ENCODE measurements around the gene SH2D3C.
A peak's percentile ranks its signal among the peaks of the same experiment; 100 is the strongest.
"Not testable (repeated sequence)": the region's sequence is repeated elsewhere in the genome, so short reads cannot be mapped to it uniquely, and the experiment has no call there.

SH2D3C gene

DNA sequence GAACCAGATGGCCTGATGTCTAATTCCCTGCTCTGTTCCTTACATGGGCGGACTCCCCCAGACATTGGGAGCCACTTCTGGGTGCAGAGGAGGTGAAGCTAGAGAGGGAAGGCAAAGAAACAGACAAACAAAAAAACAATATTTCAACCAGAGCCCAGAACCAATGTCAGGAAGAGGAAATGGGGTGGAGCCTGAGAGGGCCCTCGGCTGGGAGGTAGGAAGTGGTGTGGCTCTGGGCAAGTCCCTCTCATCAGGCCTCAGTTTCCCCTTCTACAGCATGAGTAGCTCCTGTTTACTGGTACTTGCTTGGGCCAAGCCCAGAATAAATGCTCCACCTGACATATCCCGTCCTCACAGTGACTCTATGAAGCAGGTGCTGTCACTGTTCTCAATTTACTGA is 11.1 kb downstream of the SH2D3C start:
- no peak for FAIRE-seq

DNA sequence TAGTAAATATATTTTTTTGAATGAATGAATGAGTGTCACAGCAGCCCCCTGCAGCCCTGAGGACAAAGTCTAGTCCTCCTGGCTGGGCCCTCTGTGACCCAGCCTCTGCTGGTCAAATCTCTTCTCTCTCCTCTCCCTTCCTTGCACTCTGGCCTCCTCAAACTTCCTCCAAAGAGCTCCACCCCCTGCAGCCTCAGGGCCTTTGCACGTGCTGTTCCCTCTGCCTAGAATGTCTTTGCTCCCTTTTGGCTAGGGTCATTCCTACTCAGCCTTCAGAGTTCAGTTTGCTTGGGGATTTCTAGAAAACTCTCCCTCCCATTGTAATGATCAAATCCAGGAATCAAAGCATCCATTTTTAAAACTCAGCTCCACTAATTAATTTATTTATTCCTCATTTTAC is 13.0 kb downstream of the SH2D3C start:
- FAIRE-seq: no peak

GRCh38 chr9:127763918-127764384 is 14.5 kb downstream of the SH2D3C start:
- no peak for FAIRE-seq

DNA sequence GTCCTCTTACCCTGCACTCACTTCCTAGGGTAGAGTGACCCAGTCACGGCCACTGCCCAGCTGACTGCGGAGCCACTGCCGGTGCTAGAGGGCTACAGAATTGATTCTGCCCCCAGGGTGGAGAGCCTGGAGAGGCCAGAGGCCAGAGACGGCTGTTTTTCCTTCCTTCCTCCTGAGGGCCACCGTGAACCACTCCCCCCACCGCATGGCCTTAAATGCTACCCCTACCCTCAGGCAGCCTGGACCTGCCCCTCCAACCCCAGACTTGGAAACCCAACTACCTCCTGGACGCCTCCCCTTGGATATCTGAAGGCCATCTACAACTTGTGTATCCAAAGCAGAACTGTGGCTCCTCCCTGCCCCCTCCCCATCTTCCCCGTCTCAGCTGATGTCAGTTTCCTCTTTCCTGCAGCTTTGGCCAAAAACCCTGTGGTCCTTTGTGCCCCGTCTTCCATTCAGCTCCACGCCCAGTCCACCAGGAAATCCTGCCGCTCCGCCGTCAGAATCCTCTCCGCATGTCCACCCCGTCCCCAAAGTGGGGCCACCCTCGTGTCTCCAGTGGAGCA is 16.3 kb downstream of the SH2D3C start:
- no peak for FAIRE-seq

DNA sequence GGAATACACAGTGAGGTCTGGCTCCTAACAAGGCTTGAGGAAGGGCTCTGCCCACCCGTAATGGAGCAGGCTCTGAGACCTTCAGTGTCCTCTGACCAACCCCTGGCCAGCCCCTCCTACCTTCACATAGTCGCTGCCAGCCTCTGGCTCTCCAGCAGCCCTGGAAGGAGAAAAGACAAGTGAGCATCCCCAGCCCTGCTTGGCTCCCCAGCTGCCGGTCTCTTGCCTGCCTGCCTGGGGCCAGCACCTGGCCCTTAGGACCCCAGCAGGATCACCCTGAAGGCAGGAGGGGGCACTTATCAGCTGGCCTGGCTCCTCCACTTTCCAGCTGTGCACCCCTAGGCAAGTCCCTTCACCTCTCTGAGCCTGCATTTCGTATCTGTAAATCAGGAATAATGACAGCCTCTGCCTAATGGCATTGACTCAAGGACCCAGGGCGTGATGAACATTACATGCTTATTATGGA is 16.9 kb downstream of the SH2D3C start:
- FAIRE-seq: no peak

GRCh38 chr9:127761061-127761460 is 17.4 kb downstream of the SH2D3C start:
- FAIRE-seq: no peak

DNA sequence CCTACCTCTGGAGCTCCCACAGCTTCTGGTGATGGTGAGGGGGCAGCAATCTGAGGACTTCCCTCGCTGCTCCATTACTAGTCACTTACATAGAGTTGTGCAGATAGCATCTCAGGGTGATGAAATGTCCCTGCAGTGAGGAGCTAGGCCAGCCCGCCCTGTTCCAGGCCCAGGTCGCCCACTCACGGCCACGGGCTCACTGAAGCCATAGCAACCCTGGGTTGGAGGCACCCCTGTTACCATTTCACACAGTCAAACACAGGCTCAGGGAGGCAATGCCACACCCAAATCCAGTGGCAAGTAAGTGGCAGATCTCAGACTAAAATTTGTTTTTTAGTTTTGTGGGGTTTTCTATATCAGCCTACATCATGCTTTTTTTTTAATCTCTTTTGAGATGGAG is 19.6 kb downstream of the SH2D3C start:
- no peak for FAIRE-seq

GRCh38 chr9:127756776-127757175 is 21.7 kb downstream of the SH2D3C start:
- not testable (repeated sequence) for FAIRE-seq

- no peak for FAIRE-seq
Observed at GRCh38 chr9:127756233-127756632, 22.2 kb downstream of the SH2D3C start.

- FAIRE-seq: no peak
Observed at GRCh38 chr9:127755061-127756060, 23.1 kb downstream of the SH2D3C start.

- FAIRE-seq: no peak
Observed at GRCh38 chr9:127754099-127755060, 24.1 kb downstream of the SH2D3C start.

- FAIRE-seq: no peak
Observed at GRCh38 chr9:127753622-127754021, 24.8 kb downstream of the SH2D3C start.

DNA sequence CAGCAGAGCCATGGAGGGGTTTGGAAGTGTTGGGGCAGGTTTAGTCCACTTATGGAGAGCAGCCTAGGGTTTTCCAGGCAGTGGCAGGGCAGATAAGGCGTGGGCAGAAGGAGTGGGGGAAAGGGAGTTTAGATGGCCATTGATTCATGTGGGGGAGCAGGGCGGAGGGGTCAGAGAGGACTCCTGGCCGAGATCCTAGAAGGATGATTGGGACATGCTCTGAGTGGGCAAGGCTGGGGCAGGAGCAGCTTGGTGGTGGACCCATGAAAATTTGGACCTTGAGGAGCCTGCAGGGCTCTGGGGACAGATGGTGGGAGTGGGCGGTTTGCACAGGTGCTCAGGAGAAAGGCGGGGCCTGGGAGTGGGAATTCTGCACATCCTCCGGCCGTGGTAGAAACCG is 25.3 kb downstream of the SH2D3C start:
- FAIRE-seq: no peak

GRCh38 chr9:127751269-127752054 is 27.0 kb downstream of the SH2D3C start:
- no peak for FAIRE-seq

- FAIRE-seq: no peak
Observed at GRCh38 chr9:127749090-127749787, 29.2 kb downstream of the SH2D3C start.

GRCh38 chr9:127746959-127747569 is 31.4 kb downstream of the SH2D3C start:
- no peak for FAIRE-seq

GRCh38 chr9:127744398-127745110 is 33.9 kb downstream of the SH2D3C start:
- FAIRE-seq: no peak

DNA sequence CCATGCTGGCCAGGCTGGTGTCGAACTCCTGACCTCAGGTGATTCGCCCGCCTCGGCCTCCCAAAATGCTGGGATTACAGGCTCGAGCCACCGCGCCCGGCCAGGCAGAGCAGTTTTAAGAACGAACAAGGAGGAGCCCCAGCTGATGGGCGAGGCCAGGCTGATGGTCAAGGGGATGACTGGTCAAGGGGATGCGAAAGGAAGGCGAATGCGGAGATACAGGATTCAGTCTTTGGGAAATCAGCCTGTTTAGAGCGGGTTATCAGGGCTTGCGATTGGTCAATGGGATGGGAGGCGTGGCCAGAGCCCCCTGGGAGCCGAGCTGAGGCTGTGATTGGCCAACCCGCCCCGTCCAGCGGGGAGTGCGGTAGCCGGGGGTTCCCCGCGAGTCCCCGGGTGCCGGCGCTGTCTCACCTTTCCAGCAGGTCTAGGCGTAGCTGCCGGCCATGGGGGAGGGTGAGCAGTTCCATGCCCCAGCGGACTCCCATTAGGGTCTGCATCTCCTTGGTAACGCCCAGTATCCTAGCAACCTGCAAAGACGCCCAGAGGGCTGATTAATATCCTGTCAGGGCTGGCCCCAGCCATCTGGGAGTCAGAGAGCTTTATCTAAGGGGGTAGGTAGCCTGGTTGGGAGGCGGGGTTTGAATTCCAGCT is 35.9 kb downstream of the SH2D3C start:
- FAIRE-seq: peak; percentile 66

DNA sequence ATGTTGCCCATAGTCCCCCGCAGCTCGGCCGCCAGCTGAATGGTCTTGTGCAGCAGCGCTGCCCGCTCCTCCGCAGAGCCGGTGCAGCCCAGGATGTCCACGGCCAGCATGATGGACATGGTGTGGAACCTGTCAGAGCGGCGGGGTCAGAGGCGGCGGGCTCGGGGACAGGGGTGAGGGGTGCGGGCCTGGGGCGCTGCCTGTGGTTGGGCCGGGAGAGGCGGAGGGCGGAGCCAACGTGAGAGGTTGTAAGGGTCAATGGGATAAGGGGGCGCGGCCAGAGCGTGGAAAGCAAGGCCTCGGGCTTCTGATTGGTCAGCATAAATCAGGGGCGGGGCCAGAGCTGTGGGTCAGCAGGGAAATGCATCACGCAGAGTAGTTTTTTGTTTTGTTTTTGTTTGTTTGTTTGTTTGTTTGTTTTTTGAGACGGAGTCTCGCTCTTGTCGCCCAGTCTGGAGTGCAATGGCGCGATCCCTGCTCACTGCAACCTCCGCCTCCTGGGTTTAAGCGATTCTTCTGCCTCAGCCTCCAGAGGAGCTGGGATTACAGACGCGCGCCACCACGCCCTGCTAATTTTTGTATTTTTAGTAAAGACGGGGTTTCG is 36.5 kb downstream of the SH2D3C start:
- FAIRE-seq: no peak
